ENCODE data around the gene UNK. TPM values are rescaled to one million over a fixed set of nuclear protein-coding genes. Genes with fewer than 3 reads are reported as not detected.

Gene UNK
- total and polyA plus RNA-seq, 2 of the 13 experiments (the other 11 are each of a cell fraction or from before 2014, with no cell fraction given), result 31.6 to 33.0 TPM

DNA sequence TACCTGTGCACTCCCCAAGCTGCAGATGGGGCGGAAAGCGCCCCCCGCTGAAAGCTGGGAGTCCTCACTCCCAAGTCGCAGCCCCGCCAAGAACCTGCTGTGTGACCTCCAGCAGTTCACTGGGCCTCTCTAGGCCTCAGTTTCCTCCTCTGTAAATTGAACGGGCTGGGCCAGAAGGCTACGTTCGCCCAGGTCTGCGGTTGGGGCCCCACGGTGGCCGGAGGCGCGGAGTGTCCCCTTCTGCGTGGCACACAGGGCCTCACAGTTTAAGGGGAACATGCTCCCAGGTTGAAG is 20.2 kb upstream of the UNK start (continued):
- TF ChIP-seq, protein P1, sequence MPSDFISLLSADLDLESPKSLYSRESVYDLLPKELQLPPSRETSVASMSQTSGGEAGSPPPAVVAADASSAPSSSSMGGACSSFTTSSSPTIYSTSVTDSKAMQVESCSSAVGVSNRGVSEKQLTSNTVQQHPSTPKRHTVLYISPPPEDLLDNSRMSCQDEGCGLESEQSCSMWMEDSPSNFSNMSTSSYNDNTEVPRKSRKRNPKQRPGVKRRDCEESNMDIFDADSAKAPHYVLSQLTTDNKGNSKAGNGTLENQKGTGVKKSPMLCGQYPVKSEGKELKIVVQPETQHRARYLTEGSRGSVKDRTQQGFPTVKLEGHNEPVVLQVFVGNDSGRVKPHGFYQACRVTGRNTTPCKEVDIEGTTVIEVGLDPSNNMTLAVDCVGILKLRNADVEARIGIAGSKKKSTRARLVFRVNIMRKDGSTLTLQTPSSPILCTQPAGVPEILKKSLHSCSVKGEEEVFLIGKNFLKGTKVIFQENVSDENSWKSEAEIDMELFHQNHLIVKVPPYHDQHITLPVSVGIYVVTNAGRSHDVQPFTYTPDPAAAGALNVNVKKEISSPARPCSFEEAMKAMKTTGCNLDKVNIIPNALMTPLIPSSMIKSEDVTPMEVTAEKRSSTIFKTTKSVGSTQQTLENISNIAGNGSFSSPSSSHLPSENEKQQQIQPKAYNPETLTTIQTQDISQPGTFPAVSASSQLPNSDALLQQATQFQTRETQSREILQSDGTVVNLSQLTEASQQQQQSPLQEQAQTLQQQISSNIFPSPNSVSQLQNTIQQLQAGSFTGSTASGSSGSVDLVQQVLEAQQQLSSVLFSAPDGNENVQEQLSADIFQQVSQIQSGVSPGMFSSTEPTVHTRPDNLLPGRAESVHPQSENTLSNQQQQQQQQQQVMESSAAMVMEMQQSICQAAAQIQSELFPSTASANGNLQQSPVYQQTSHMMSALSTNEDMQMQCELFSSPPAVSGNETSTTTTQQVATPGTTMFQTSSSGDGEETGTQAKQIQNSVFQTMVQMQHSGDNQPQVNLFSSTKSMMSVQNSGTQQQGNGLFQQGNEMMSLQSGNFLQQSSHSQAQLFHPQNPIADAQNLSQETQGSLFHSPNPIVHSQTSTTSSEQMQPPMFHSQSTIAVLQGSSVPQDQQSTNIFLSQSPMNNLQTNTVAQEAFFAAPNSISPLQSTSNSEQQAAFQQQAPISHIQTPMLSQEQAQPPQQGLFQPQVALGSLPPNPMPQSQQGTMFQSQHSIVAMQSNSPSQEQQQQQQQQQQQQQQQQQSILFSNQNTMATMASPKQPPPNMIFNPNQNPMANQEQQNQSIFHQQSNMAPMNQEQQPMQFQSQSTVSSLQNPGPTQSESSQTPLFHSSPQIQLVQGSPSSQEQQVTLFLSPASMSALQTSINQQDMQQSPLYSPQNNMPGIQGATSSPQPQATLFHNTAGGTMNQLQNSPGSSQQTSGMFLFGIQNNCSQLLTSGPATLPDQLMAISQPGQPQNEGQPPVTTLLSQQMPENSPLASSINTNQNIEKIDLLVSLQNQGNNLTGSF (CRISPR knock-in tag; IDR thresholded peaks at IDR 0.05), result 0 out of 2 replicates have a peak, but pooled peaks have one; percentile 12
- peak; percentile 43 for TF ChIP-seq KDM5B (CRISPR knock-in tag; IDR thresholded peaks at IDR 0.05; ENCODE audit: borderline replicate concordance)
- TF ChIP-seq, protein P2, sequence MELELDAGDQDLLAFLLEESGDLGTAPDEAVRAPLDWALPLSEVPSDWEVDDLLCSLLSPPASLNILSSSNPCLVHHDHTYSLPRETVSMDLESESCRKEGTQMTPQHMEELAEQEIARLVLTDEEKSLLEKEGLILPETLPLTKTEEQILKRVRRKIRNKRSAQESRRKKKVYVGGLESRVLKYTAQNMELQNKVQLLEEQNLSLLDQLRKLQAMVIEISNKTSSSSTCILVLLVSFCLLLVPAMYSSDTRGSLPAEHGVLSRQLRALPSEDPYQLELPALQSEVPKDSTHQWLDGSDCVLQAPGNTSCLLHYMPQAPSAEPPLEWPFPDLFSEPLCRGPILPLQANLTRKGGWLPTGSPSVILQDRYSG (CRISPR knock-in tag; IDR thresholded peaks at IDR 0.05), result 0 out of 2 replicates have a peak, but pooled peaks have one; percentile 70
- no peak; the same call in 1 of the 2 replicates for TF ChIP-seq KDM2A (CRISPR knock-in tag; IDR thresholded peaks at IDR 0.05; ENCODE audit: borderline replicate concordance, low read depth)
- peak; percentile 55; the same call in 1 of the 2 replicates for TF ChIP-seq ZNF274 (CRISPR knock-in tag; IDR thresholded peaks at IDR 0.05)
- TF ChIP-seq KDM5A (IDR thresholded peaks at IDR 0.05; ENCODE audit: borderline replicate concordance, low read length), result peak; percentile 55; the same call in 1 of the 2 replicates
- peak; percentile 84 for TF ChIP-seq ZNF317 (CRISPR knock-in tag; IDR thresholded peaks at IDR 0.05)
- TF ChIP-seq, protein P3, sequence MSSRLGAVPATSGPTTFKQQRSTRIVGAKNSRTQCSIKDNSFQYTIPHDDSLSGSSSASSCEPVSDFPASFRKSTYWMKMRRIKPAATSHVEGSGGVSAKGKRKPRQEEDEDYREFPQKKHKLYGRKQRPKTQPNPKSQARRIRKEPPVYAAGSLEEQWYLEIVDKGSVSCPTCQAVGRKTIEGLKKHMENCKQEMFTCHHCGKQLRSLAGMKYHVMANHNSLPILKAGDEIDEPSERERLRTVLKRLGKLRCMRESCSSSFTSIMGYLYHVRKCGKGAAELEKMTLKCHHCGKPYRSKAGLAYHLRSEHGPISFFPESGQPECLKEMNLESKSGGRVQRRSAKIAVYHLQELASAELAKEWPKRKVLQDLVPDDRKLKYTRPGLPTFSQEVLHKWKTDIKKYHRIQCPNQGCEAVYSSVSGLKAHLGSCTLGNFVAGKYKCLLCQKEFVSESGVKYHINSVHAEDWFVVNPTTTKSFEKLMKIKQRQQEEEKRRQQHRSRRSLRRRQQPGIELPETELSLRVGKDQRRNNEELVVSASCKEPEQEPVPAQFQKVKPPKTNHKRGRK (CRISPR knock-in tag; IDR thresholded peaks at IDR 0.05), result 0 out of 2 replicates have a peak, but pooled peaks have one; percentile 51
- TF ChIP-seq, protein P4, sequence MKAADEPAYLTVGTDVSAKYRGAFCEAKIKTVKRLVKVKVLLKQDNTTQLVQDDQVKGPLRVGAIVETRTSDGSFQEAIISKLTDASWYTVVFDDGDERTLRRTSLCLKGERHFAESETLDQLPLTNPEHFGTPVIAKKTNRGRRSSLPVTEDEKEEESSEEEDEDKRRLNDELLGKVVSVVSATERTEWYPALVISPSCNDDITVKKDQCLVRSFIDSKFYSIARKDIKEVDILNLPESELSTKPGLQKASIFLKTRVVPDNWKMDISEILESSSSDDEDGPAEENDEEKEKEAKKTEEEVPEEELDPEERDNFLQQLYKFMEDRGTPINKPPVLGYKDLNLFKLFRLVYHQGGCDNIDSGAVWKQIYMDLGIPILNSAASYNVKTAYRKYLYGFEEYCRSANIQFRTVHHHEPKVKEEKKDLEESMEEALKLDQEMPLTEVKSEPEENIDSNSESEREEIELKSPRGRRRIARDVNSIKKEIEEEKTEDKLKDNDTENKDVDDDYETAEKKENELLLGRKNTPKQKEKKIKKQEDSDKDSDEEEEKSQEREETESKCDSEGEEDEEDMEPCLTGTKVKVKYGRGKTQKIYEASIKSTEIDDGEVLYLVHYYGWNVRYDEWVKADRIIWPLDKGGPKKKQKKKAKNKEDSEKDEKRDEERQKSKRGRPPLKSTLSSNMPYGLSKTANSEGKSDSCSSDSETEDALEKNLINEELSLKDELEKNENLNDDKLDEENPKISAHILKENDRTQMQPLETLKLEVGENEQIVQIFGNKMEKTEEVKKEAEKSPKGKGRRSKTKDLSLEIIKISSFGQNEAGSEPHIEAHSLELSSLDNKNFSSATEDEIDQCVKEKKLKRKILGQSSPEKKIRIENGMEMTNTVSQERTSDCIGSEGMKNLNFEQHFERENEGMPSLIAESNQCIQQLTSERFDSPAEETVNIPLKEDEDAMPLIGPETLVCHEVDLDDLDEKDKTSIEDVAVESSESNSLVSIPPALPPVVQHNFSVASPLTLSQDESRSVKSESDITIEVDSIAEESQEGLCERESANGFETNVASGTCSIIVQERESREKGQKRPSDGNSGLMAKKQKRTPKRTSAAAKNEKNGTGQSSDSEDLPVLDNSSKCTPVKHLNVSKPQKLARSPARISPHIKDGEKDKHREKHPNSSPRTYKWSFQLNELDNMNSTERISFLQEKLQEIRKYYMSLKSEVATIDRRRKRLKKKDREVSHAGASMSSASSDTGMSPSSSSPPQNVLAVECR (CRISPR knock-in tag; IDR thresholded peaks at IDR 0.05; ENCODE audit: borderline replicate concordance), result peak; percentile 67
- TF ChIP-seq, protein P5, sequence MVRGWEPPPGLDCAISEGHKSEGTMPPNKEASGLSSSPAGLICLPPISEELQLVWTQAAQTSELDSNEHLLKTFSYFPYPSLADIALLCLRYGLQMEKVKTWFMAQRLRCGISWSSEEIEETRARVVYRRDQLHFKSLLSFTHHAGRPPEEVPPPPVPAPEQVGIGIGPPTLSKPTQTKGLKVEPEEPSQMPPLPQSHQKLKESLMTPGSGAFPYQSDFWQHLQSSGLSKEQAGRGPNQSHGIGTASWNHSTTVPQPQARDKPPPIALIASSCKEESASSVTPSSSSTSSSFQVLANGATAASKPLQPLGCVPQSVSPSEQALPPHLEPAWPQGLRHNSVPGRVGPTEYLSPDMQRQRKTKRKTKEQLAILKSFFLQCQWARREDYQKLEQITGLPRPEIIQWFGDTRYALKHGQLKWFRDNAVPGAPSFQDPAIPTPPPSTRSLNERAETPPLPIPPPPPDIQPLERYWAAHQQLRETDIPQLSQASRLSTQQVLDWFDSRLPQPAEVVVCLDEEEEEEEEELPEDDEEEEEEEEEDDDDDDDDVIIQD (CRISPR knock-in tag; IDR thresholded peaks at IDR 0.05; ENCODE audit: low read depth), result no peak
- no peak for TF ChIP-seq MED8 (CRISPR knock-in tag; IDR thresholded peaks at IDR 0.05; ENCODE audit: insufficient replicate concordance)
- peak; percentile 82; the same call in 1 of the 2 replicates for TF ChIP-seq ZNF598 (CRISPR knock-in tag; IDR thresholded peaks at IDR 0.05; ENCODE audit: borderline replicate concordance)
- TF ChIP-seq ZSCAN29 (CRISPR knock-in tag; conservative IDR thresholded peaks at IDR 0.05), result no peak
- peak; percentile 27 for TF ChIP-seq AGO1 (IDR thresholded peaks at IDR 0.05; ENCODE audit: low read depth, low read length, poor library complexity, severe bottlenecking)
- peak; percentile 85; the same call in 1 of the 2 replicates for TF ChIP-seq EED (CRISPR knock-in tag; IDR thresholded peaks at IDR 0.05)

Data from HepG2 (cell line).